Natural killer cell treated with Interleukin-12 subunit alpha and Interleukin-12 subunit beta and Interleukin-15 and Interleukin-18, amount 100 ng/mL, for 72 hours (primary cell): Measurements from ENCODE around the gene FAM187B. TPM values are rescaled to one million over a fixed set of nuclear protein-coding genes. Genes with fewer than 3 reads are reported as not detected.
"Not testable (repeated sequence)": the region's sequence is repeated elsewhere in the genome, so short reads cannot be mapped to it uniquely, and the experiment has no call there.

Experiments
- ATAC-seq, 2 donors: fragments of 150-1000 bp; cut with Tn5 transposase in 1 of 2; sonication (Bioruptor Pico), chemical (Tn5 transposase) in 1 of 2; 2 replicates each; pipeline ENCODE4 v1.10.0; 2021
- DNase-seq: peaks from one replicate; pipeline ENCODE4 v3.0.0; 2022; ENCODE audit warnings: low spot score
- H3K27ac Mint-ChIP-seq, 2 donors: 1 replicate in 1 of 2; 2 replicates in 1 of 2; pipeline ENCODE4 v1.8.0; 2022; ENCODE audit warnings: mixed read lengths in 2 of 2, mild to moderate bottlenecking in 1 of 2, moderate library complexity in 1 of 2
- H3K27me3 Mint-ChIP-seq, 2 donors: 1 replicate in 1 of 2; 2 replicates in 1 of 2; pipeline ENCODE4 v1.8.0; 2022; ENCODE audit warnings: mixed read lengths in 2 of 2
- H3K36me3 Mint-ChIP-seq: one replicate; pipeline ENCODE4 v1.8.0; 2022; ENCODE audit warnings: mixed read lengths
- H3K4me1 Mint-ChIP-seq, 2 donors: 1 replicate in 1 of 2; 2 replicates in 1 of 2; pipeline ENCODE4 v1.8.0; 2022; ENCODE audit warnings: low read depth in 2 of 2, mixed read lengths in 2 of 2, mild to moderate bottlenecking in 1 of 2
- H3K4me3 Mint-ChIP-seq: one replicate; pipeline ENCODE4 v1.8.0; 2022; ENCODE audit warnings: mixed read lengths
- H3K9me3 Mint-ChIP-seq: 2 replicates; pipeline ENCODE4 v1.8.0; 2022; ENCODE audit warnings: mixed read lengths
- total RNA-seq, 2 donors: library from RNA; stranded (reverse); gene quantifications; one replicate each; pipeline ENCODE4 v1.2.3, GENCODE V29; 2022

The FAM187B gene
- total RNA-seq, 2 donors from 2014 or later = not detected

- DNase-seq (no peak), ATAC-seq (no peak)
- no peak overlapping the region for H3K27ac Mint-ChIP-seq
- H3K27me3 Mint-ChIP-seq = peaks cover 8 to 14% of the 10 kb centered on the region in 2 donors
- H3K36me3 Mint-ChIP-seq = no peaks in the 10 kb centered on the region
- peaks cover 6 to 10% of the 10 kb centered on the region in 2 donors for H3K4me1 Mint-ChIP-seq
- H3K4me3 Mint-ChIP-seq = no peak overlapping the region
- no peaks in the 10 kb centered on the region for H3K9me3 Mint-ChIP-seq
Observed at GRCh38 chr19:35253316-35254286, 25.1 kb upstream of the FAM187B start.

GRCh38 chr19:35251456-35251855, 22.9 kb upstream of the FAM187B start:
- DNase-seq = no peak
- peaks cover 15 to 17% of the 10 kb centered on the region in 2 donors for H3K4me1 Mint-ChIP-seq

DNA sequence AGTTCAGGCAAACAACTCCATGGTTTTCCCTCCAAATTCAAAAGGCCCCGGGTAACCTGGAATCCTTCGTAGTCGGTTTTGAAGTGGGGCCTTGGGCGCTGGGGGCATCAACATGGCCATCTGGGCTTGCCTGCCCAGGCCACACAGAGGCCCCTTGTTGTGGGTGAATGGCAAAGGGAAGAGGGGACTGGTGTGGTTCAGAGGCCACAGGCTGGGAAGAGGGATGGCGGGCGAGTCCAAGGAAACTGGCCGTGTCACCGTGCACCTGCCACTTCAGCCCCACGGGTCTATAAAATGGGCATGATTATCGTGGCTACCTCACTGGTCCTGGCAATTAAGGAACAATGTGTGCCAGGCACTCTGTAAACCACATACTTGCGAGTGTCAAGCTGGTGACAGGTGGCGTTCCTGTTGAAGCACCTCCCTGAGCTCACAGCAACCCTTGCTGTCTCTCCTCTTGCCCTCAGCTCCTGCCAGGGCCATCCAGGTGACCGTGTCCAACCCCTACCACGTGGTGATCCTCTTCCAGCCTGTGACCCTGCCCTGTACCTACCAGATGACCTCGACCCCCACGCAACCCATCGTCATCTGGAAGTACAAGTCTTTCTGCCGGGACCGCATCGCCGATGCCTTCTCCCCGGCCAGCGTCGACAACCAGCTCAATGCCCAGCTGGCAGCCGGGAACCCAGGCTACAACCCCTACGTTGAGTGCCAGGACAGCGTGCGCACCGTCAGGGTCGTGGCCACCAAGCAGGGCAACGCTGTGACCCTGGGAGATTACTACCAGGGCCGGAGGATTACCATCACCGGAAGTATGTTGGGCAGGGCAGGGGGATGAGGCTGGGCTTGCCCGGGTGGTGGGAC, 21.5 kb upstream of the FAM187B start:
- no peak for ATAC-seq
- peak overlapping the region; percentile 57 for H3K4me3 Mint-ChIP-seq
- DNase-seq = no peak
- no peaks in the 10 kb centered on the region for H3K36me3 Mint-ChIP-seq
- peaks cover 31 to 33% of the 10 kb centered on the region in 2 donors for H3K27me3 Mint-ChIP-seq
- peaks cover 15 to 17% of the 10 kb centered on the region in 2 donors for H3K4me1 Mint-ChIP-seq
- no peaks in the 10 kb centered on the region for H3K9me3 Mint-ChIP-seq
- no peak overlapping the region for H3K27ac Mint-ChIP-seq

More at GRCh38 chr19:35251456-35251855, 22.9 kb upstream of the FAM187B start:
- no peaks in the 10 kb centered on the region for H3K36me3 Mint-ChIP-seq
- no peak overlapping the region for H3K27ac Mint-ChIP-seq
- H3K4me3 Mint-ChIP-seq = no peak overlapping the region
- no peaks in the 10 kb centered on the region for H3K9me3 Mint-ChIP-seq
- no peak for ATAC-seq
- H3K27me3 Mint-ChIP-seq = peaks cover 21 to 24% of the 10 kb centered on the region in 2 donors

DNA sequence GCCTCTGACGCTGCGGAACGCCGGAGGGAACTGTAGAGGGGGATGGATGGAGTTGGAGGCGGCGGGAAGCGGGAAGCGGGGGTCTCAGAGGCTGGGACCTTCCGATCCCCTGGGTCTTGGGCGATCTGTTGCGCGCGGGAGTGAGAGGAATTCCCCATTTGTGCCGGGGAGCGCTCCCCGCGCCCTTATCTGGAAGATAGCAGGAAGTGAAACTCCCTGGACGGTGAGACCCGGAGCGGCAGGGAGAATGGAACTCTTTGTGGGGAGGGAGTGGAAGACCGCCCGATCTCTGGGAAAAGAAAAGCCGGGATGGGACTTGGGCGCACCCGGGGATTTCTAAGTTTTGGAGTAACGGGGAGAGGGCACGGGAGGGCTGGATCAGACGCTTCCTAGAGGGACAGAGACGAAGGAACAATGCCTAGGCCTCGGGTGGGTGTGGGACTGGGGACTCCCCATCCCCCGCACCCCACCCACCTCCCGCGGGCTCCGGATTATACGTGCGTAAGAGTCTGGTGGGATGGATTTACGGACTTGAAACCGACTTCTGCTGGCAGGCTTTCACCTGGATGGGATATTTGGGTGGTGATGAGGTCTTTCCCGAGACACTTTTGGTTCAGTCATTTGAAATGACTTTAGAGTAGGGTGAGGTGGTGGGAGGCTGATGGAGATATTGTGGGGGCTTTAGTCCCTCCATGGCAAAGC, 20.8 kb upstream of the FAM187B start:
- peaks cover 15 to 17% of the 10 kb centered on the region in 2 donors for H3K4me1 Mint-ChIP-seq
- no peak for DNase-seq
- H3K4me3 Mint-ChIP-seq = peak overlapping the region; percentile 57
- H3K9me3 Mint-ChIP-seq = no peaks in the 10 kb centered on the region
- peak overlapping the region in 1 of 2 donors; percentile 53 for H3K27ac Mint-ChIP-seq
- peaks cover 6% of the 10 kb centered on the region for H3K36me3 Mint-ChIP-seq
- no peak for ATAC-seq
- peaks cover 34 to 41% of the 10 kb centered on the region in 2 donors for H3K27me3 Mint-ChIP-seq

DNA sequence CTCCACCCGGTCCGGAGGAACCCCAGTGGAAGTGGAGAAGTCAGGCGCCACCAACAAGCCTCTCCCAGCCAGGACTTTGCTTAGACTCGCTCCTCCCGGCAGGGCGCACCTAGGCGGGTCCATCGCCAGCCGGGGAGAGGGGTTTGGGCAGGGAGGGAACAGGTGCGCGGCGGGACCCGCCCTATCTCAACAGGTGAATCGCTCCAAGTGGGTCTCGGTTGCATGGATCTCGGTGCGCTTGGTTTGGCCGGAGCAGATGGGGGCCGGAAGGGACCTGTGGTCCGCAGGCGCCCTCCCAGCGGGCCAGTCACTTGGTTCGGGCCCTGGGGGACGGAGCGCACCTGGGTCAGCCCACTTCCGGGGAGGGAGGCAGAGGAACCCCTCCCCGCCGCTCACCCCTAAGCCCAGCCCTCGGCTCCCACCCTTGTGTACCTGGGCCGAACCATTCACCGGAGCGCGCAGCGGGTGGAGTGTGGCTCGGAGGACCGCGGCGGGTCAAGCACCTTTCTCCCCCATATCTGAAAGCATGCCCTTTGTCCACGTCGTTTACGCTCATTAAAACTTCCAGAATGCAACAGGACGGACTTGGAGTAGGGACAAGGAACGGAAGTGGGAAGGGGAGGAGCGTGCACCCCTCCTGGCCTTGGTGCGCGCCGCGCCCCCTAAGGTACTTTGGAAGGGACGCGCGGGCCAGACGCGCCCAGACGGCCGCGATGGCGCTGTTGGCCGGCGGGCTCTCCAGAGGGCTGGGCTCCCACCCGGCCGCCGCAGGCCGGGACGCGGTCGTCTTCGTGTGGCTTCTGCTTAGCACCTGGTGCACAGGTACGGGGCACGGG, 20.0 kb upstream of the FAM187B start, which contains the start of gene LSR:
Gene LSR (plus strand): TSS at position 693 of the 836 bp plus-strand sequence. CDS start 21 bp downstream, at position 714.
- peak; percentile 64 to 68 for ATAC-seq
- peak within 1 kb of the TSS in 1 of 2 donors; percentile 53 for H3K27ac Mint-ChIP-seq

GRCh38 chr19:35247526-35248309, 19.2 kb upstream of the FAM187B start:
- Mint-ChIP-seq H3K36me3 (peaks cover 16% of the 10 kb centered on the region), H3K27me3 (peaks cover 39 to 51% of the 10 kb centered on the region in 2 donors), H3K4me3 (peak overlapping the region; percentile 73), H3K4me1 (peaks cover 15 to 17% of the 10 kb centered on the region in 2 donors), H3K27ac (peak overlapping the region in 1 of 2 donors; percentile 44), H3K9me3 (no peaks in the 10 kb centered on the region)
- ATAC-seq (peak; percentile 52 to 75), DNase-seq (no peak)

More for the DNA sequence above, 20.0 kb upstream of the FAM187B start, which contains the start of gene LSR:
- Mint-ChIP-seq H3K27me3 (peaks cover 38 to 48% of the 10 kb centered on the region in 2 donors), H3K9me3 (no peaks in the 10 kb centered on the region), H3K36me3 (peaks cover 12% of the 10 kb centered on the region), H3K4me3 (peak within 1 kb of the TSS; percentile 73), H3K4me1 (peaks cover 15 to 17% of the 10 kb centered on the region in 2 donors)
- DNase-seq = no peak

DNA sequence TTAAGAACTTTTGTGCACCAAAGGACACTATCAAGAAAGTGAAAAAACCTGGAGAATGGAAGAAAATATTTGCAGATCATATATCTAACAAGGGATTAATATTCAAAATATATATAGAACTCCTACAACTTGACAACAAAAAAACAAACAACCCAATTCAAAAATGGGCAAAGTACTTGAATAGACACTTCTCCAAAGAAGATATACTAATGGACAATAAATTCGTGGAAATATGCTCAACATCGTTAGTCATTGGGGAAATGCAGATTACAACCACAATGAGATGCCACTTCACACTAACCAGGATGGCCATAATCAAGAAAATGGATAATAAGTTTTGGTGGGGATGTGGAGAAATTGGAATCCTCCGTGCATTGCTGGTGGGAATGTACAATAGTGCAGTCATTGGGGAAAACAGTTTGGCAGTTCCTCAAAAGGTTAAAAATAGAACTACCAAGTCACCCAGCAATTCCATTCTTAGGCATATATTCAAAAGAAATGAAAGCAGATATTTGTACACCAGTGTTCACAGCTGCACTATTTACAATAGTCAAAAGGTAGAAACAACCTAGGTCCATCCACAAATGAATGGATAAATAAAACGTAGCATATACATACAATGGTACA, 18.0 kb upstream of the FAM187B start:
- Mint-ChIP-seq H3K27me3 (peaks cover 39 to 51% of the 10 kb centered on the region in 2 donors), H3K36me3 (peaks cover 21% of the 10 kb centered on the region), H3K4me1 (peaks cover 15 to 17% of the 10 kb centered on the region in 2 donors)

DNA sequence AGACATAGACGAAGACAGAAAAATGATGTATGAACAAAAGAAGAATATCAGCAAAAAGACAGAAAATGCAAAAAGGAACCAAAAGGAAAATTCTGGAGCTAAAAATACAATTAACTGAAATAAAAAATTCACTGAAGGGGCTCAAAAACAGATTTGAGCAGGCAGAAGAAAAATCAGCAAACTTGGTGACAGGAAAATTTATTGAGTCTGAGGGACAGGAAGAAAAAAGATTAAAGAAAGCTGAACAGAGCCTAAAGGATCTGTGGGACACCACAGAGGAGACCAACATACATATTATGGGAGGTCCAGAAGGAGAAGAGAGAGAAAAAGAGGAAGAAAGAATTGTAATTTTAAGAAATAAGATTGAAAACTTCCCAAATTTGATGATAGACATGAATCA, 12.9 kb upstream of the FAM187B start:
- DNase-seq = no peak
- Mint-ChIP-seq H3K27ac (no peak overlapping the region), H3K9me3 (peaks cover 9% of the 10 kb centered on the region), H3K4me1 (peaks cover 13 to 15% of the 10 kb centered on the region in 2 donors), H3K27me3 (peaks cover 14 to 29% of the 10 kb centered on the region in 2 donors), H3K4me3 (no peak overlapping the region), H3K36me3 (peaks cover 29% of the 10 kb centered on the region)
- ATAC-seq = no peak

More for the DNA sequence above, 18.0 kb upstream of the FAM187B start:
- ATAC-seq = no peak
- no peak for DNase-seq
- Mint-ChIP-seq H3K9me3 (no peaks in the 10 kb centered on the region), H3K27ac (no peak overlapping the region), H3K4me3 (no peak overlapping the region)

DNA sequence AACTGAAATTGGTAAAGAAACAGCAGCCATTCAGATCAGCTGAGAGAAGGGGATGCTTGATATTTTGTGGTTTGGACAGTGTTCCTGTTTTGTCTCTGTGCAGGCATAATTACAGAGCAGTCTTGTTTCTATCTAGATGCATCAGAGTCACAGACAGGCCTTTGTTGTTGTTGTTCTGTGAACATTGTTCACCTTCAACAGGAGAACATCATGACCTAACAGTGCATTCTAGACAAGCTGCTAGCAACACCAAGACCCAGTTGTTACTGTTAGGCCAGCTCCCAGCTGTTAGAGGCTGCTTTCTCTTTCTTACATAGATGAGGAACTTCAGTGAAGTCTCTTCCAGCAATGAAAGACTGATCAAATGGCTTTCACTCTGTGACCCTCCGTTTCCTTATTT, 11.8 kb upstream of the FAM187B start:
- DNase-seq (no peak), ATAC-seq (no peak)
- Mint-ChIP-seq H3K4me3 (peak overlapping the region; percentile 31), H3K27ac (peak overlapping the region; percentile 42 to 67), H3K9me3 (peaks cover 9% of the 10 kb centered on the region), H3K4me1 (peaks cover 13 to 15% of the 10 kb centered on the region in 2 donors), H3K36me3 (peaks cover 29% of the 10 kb centered on the region), H3K27me3 (peaks cover 8 to 18% of the 10 kb centered on the region in 2 donors)

DNA sequence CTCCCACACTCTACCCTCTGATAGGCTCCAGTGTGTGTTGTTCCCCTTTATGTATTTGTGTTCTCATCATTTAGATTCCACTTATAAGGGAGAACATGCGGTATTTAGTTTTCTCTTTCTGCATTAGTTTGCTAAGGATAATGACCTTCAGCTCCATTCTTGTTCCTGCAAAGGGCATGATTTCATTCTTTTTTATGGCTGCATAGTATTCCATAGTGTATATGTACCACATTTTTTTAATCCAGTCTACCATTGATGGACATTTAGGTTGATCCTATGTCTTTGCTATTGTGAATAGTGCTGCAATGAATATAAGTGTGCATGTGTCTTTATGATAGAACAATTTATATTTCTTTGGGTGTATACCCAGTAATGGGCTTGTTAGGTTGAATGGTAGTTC, 11.1 kb upstream of the FAM187B start:
- H3K4me3 Mint-ChIP-seq = peak overlapping the region; percentile 31
- DNase-seq, H3K9me3 Mint-ChIP-seq, ATAC-seq: not testable (repeated sequence)
- peaks cover 26% of the 10 kb centered on the region for H3K36me3 Mint-ChIP-seq
- H3K4me1 Mint-ChIP-seq = peaks cover 13 to 17% of the 10 kb centered on the region in 2 donors
- peak overlapping the region; percentile 42 to 67 for H3K27ac Mint-ChIP-seq
- peaks cover 5 to 13% of the 10 kb centered on the region in 2 donors for H3K27me3 Mint-ChIP-seq

GRCh38 chr19:35236638-35237400, 8.3 kb upstream of the FAM187B start:
- H3K4me3 Mint-ChIP-seq = no peak overlapping the region
- no peak overlapping the region for H3K27ac Mint-ChIP-seq
- H3K27me3 Mint-ChIP-seq = no peaks in the 10 kb centered on the region
- peaks cover 9% of the 10 kb centered on the region for H3K9me3 Mint-ChIP-seq
- H3K4me1 Mint-ChIP-seq = peaks cover 13 to 19% of the 10 kb centered on the region in 2 donors
- peaks cover 11% of the 10 kb centered on the region for H3K36me3 Mint-ChIP-seq
- DNase-seq (no peak), ATAC-seq (no peak)
